Esophagus squamous epithelium (tissue), 5 donors: ENCODE data around the gene OTUD1. TPM values are rescaled to one million over a fixed set of nuclear protein-coding genes. Genes with fewer than 3 reads are reported as not detected.

Source experiments
- DNase-seq: peaks from one replicate; lab custom pipeline; 2025; lab: John Stamatoyannopoulos, UW
- H3K27ac ChIP-seq, 4 donors: fragments of 200-600 bp; sonication (generic); one replicate each; pipeline ENCODE4 v1.5.1; 2016 to 2019; ENCODE audit warnings: mild to moderate bottlenecking in 1 of 4
- H3K27me3 ChIP-seq, 4 donors: fragments of 200-600 bp; sonication (generic); 1 replicate in 3 of 4; 2 replicates in 1 of 4; pipeline versions ENCODE4 v1.5.1 to v1.6.0; 2017 to 2021; ENCODE audit warnings: antibody characterized with exemption in 1 of 4
- H3K36me3 ChIP-seq, 3 donors: fragments of 200-600 bp; sonication (generic); one replicate each; pipeline ENCODE4 v1.5.1; 2016 to 2019
- H3K4me1 ChIP-seq, 3 donors: fragments of 200-600 bp; sonication (generic); one replicate each; pipeline ENCODE4 v1.5.1; 2017 to 2019
- H3K4me3 ChIP-seq, 4 donors: fragments of 200-600 bp; sonication (generic); 1 replicate in 3 of 4; 2 replicates in 1 of 4; pipeline ENCODE4 v1.5.1; 2016 to 2019; ENCODE audit warnings: mild to moderate bottlenecking in 2 of 4, moderate library complexity in 1 of 4
- H3K9me3 ChIP-seq, 3 donors: fragments of 200-600 bp; sonication (generic); one replicate each; pipeline ENCODE4 v1.5.1; 2016 to 2019
- POLR2A ChIP-seq, 4 donors: fragments of 450-650 bp; IDR thresholded peaks; one replicate each; pipeline ENCODE4 v1.6.1; 2017; ENCODE audit warnings: antibody characterized with exemption in 4 of 4, mild to moderate bottlenecking in 4 of 4, moderate library complexity in 3 of 4
- WGBS, 2 donors: methylation state at CpG; one replicate each; pipeline ENCODE4 v1.1.5; 2018; 5-methylcytosine and 5-hydroxymethylcytosine counted together
- intact Hi-C: fragments of 100-400 bp; cut with DNase I; formaldehyde crosslinking; loops from one replicate; pipeline ENCODE4 v1.15.0; 2022
- total RNA-seq, 4 donors: library from RNA; depleted of rRNA; stranded (reverse); fragments of >200 nt; gene quantifications; one replicate each; pipeline ENCODE4 v1.1.0, GENCODE V29; 2016
- TF ChIP-seq, protein P1 (sequence below), 6 experiments: fragments of 450-650 bp in 4 of 6; fragments of 200-600 bp in 2 of 6; sonication (generic) in 2 of 6; IDR thresholded peaks; one replicate each; pipeline ENCODE4 v1.5.1; 2016 to 2019; ENCODE audit warnings: antibody characterized with exemption in 6 of 6, mild to moderate bottlenecking in 4 of 6, moderate library complexity in 4 of 6
- donor health status: DM: yes; HTN: yes; CAD: no.

The OTUD1 gene
- total RNA-seq, 4 donors from 2014 or later, result 4.3 to 10.1 (median 6.4) TPM

- no peak for DNase-seq
- TF ChIP-seq, protein P1, sequence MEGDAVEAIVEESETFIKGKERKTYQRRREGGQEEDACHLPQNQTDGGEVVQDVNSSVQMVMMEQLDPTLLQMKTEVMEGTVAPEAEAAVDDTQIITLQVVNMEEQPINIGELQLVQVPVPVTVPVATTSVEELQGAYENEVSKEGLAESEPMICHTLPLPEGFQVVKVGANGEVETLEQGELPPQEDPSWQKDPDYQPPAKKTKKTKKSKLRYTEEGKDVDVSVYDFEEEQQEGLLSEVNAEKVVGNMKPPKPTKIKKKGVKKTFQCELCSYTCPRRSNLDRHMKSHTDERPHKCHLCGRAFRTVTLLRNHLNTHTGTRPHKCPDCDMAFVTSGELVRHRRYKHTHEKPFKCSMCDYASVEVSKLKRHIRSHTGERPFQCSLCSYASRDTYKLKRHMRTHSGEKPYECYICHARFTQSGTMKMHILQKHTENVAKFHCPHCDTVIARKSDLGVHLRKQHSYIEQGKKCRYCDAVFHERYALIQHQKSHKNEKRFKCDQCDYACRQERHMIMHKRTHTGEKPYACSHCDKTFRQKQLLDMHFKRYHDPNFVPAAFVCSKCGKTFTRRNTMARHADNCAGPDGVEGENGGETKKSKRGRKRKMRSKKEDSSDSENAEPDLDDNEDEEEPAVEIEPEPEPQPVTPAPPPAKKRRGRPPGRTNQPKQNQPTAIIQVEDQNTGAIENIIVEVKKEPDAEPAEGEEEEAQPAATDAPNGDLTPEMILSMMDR (IDR thresholded peaks at IDR 0.05), result no peak
- TF ChIP-seq POLR2A (IDR thresholded peaks at IDR 0.05), result no peak
Observed at GRCh38 chr10:23439961-23440889, 1.4 kb downstream of the OTUD1 start.

GRCh38 chr10:23441251-23441650 lies 2.4 kb downstream of the OTUD1 start:
- intact Hi-C loops, result no loop called here
- 66% methylated on average over 3 of the region's 3 CpGs for WGBS, 2 donors
- Histone ChIP-seq H3K4me3 (peak overlapping the region in 3 of 4 donors; percentile 75 to 98 (median 79)), H3K9me3 (no peaks in the 10 kb centered on the region), H3K27me3 (no peaks in the 10 kb centered on the region), H3K4me1 (peaks cover 10 to 56% (median 29%) of the 10 kb centered on the region in 3 donors), H3K36me3 (peaks cover 0 to 25% (median 0%) of the 10 kb centered on the region in 3 donors), H3K27ac (peak overlapping the region in 2 of 4 donors; percentile 43 to 99)
- no peak for TF ChIP-seq POLR2A (IDR thresholded peaks at IDR 0.05)
- TF ChIP-seq, protein P1 (IDR thresholded peaks at IDR 0.05), result no peak
- no peak for DNase-seq

More at GRCh38 chr10:23439961-23440889, 1.4 kb downstream of the OTUD1 start:
- H3K4me3 ChIP-seq, result peak overlapping the region; percentile 75 to 98 (median 84)
- H3K4me1 ChIP-seq, result peaks cover 10 to 50% (median 27%) of the 10 kb centered on the region in 3 donors
- H3K27me3 ChIP-seq, result no peaks in the 10 kb centered on the region
- H3K36me3 ChIP-seq, result peaks cover 0 to 22% (median 0%) of the 10 kb centered on the region in 3 donors
- 4 to 5% methylated on average over 16 to 18 of the region's 73 CpGs for WGBS, 2 donors
- peak overlapping the region; percentile 93 to 99 (median 96) for H3K27ac ChIP-seq
- intact Hi-C loops, result no loop called here
- H3K9me3 ChIP-seq, result no peaks in the 10 kb centered on the region

- intact Hi-C loops, result no loop called here
- H3K4me1 ChIP-seq, result peaks cover 10 to 54% (median 29%) of the 10 kb centered on the region in 3 donors
- H3K9me3 ChIP-seq, result no peaks in the 10 kb centered on the region
- H3K4me3 ChIP-seq, result peak overlapping the region in 2 of 4 donors; percentile 79 to 98
- no peak for DNase-seq
- H3K27me3 ChIP-seq, result no peaks in the 10 kb centered on the region
- WGBS, 2 donors, result 25 to 36% methylated on average over 2 of the region's 2 CpGs
- no peak overlapping the region for H3K27ac ChIP-seq
- H3K36me3 ChIP-seq, result peaks cover 0 to 29% (median 0%) of the 10 kb centered on the region in 3 donors
- TF ChIP-seq POLR2A (IDR thresholded peaks at IDR 0.05), result no peak
- TF ChIP-seq, protein P1 (IDR thresholded peaks at IDR 0.05), result no peak
Observed at GRCh38 chr10:23442936-23443335, 4.1 kb downstream of the OTUD1 start.

DNA sequence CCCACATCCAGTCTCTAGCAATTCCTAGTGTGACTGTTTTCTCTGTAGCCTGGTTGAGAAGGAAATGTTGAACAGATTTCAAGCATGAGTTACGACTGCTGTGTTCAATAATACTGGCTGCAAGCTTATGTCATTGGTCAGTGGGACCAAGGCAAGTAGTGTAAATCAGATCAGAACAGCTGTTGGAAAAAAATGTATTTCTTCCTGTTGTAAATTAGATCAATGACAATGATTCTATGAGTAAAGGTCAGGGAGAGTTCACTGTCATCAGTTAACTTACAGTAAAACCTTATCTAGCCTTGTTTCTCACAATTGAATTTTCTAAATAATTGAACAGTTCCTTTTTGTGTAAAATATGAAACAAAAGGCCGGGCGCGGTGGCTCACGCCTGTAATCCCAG lies 6.7 kb downstream of the OTUD1 start:
- TF ChIP-seq, protein P1 (IDR thresholded peaks at IDR 0.05), result no peak
- no peak for TF ChIP-seq POLR2A (IDR thresholded peaks at IDR 0.05)
- intact Hi-C loops, result no loop called here
- Histone ChIP-seq H3K27ac (no peak overlapping the region), H3K36me3 (peaks cover 0 to 30% (median 0%) of the 10 kb centered on the region in 3 donors), H3K4me3 (no peak overlapping the region), H3K9me3 (no peaks in the 10 kb centered on the region), H3K4me1 (peaks cover 10 to 57% (median 24%) of the 10 kb centered on the region in 3 donors), H3K27me3 (no peaks in the 10 kb centered on the region)
- no peak for DNase-seq
- WGBS, 2 donors, result 90 to 91% methylated on average over 5 of the region's 5 CpGs

- 92 to 98% methylated on average over 2 of the region's 2 CpGs for WGBS, 2 donors
- intact Hi-C loops, result no loop called here
- no peaks in the 10 kb centered on the region for H3K9me3 ChIP-seq
- H3K36me3 ChIP-seq, result peaks cover 0 to 24% (median 0%) of the 10 kb centered on the region in 3 donors
- DNase-seq, result no peak
- TF ChIP-seq, protein P1 (IDR thresholded peaks at IDR 0.05), result no peak
- TF ChIP-seq POLR2A (IDR thresholded peaks at IDR 0.05), result no peak
- H3K4me3 ChIP-seq, result no peak overlapping the region
- no peaks in the 10 kb centered on the region for H3K27me3 ChIP-seq
- H3K27ac ChIP-seq, result no peak overlapping the region
- peaks cover 0 to 33% (median 8%) of the 10 kb centered on the region in 3 donors for H3K4me1 ChIP-seq
Observed at GRCh38 chr10:23448323-23448722, 9.4 kb downstream of the OTUD1 start.
